ENCODE results near the gene TDRD1.
"Not testable (repeated sequence)": the region's sequence is repeated elsewhere in the genome, so short reads cannot be mapped to it uniquely, and the experiment has no call there.

Gene TDRD1

GRCh38 chr10:114179148-114179547 lies at the start of gene TDRD1:
Gene TDRD1, plus strand, starts transcription at chr10:114179353. Its CDS starts 8,479 bp downstream, at chr10:114187832.
- Histone ChIP-seq H3K27ac (ENCODE audit: low read length) (no peak within 1 kb of the TSS), H3K9me3 (ENCODE audit: insufficient read depth, low read depth, low read length) (no peaks in the 10 kb centered on the region), H3K4me3 (ENCODE audit: low read length) (no peak within 1 kb of the TSS), H3K9ac (ENCODE audit: low read depth, low read length) (no peak within 1 kb of the TSS), H3K4me1 (ENCODE audit: insufficient read depth, low read length) (no peaks in the 10 kb centered on the region), H3K36me3 (ENCODE audit: insufficient read depth, low read depth, low read length) (no peaks in the 10 kb centered on the region), H3K27me3 (ENCODE audit: insufficient read depth, low read length) (peaks cover 8% of the 10 kb centered on the region; the same call in 1 of the 2 replicates)

- Histone ChIP-seq H3K36me3 (ENCODE audit: insufficient read depth, low read depth, low read length) (peaks cover 84% of the 10 kb centered on the region), H3K27ac (ENCODE audit: low read length) (no peak overlapping the region), H3K27me3 (ENCODE audit: insufficient read depth, low read length) (no peaks in the 10 kb centered on the region), H3K9ac (ENCODE audit: low read depth, low read length) (no peak overlapping the region), H3K4me1 (ENCODE audit: insufficient read depth, low read length) (no peaks in the 10 kb centered on the region), H3K9me3 (ENCODE audit: insufficient read depth, low read depth, low read length) (no peaks in the 10 kb centered on the region), H3K4me3 (ENCODE audit: low read length) (no peak overlapping the region)
Measured at GRCh38 chr10:114131094-114131493, 48.1 kb upstream of the TDRD1 start.

- H3K36me3 ChIP-seq (ENCODE audit: insufficient read depth, low read depth, low read length), result peaks cover 63% of the 10 kb centered on the region
Measured at GRCh38 chr10:114135476-114135875, 43.7 kb upstream of the TDRD1 start.

GRCh38 chr10:114138581-114138980 lies 40.6 kb upstream of the TDRD1 start:
- Histone ChIP-seq H3K9me3 (ENCODE audit: insufficient read depth, low read depth, low read length) (no peaks in the 10 kb centered on the region), H3K27ac (ENCODE audit: low read length) (no peak overlapping the region), H3K4me1 (ENCODE audit: insufficient read depth, low read length) (no peaks in the 10 kb centered on the region), H3K27me3 (ENCODE audit: insufficient read depth, low read length) (no peaks in the 10 kb centered on the region), H3K9ac (ENCODE audit: low read depth, low read length) (no peak overlapping the region), H3K36me3 (ENCODE audit: insufficient read depth, low read depth, low read length) (peaks cover 62% of the 10 kb centered on the region), H3K4me3 (ENCODE audit: low read length) (no peak overlapping the region)

More at GRCh38 chr10:114135476-114135875, 43.7 kb upstream of the TDRD1 start:
- Histone ChIP-seq H3K4me3 (ENCODE audit: low read length) (no peak overlapping the region), H3K9me3 (ENCODE audit: insufficient read depth, low read depth, low read length) (no peaks in the 10 kb centered on the region), H3K27ac (ENCODE audit: low read length) (no peak overlapping the region), H3K27me3 (ENCODE audit: insufficient read depth, low read length) (no peaks in the 10 kb centered on the region), H3K4me1 (ENCODE audit: insufficient read depth, low read length) (no peaks in the 10 kb centered on the region), H3K9ac (ENCODE audit: low read depth, low read length) (no peak overlapping the region)

GRCh38 chr10:114140036-114140435 lies 39.1 kb upstream of the TDRD1 start:
- Histone ChIP-seq H3K27ac (ENCODE audit: low read length) (no peak overlapping the region), H3K4me3 (ENCODE audit: low read length) (no peak overlapping the region), H3K36me3 (ENCODE audit: insufficient read depth, low read depth, low read length) (peaks cover 57% of the 10 kb centered on the region), H3K27me3 (ENCODE audit: insufficient read depth, low read length) (no peaks in the 10 kb centered on the region), H3K9me3 (ENCODE audit: insufficient read depth, low read depth, low read length) (no peaks in the 10 kb centered on the region), H3K9ac (ENCODE audit: low read depth, low read length) (no peak overlapping the region), H3K4me1 (ENCODE audit: insufficient read depth, low read length) (no peaks in the 10 kb centered on the region)

GRCh38 chr10:114140827-114141226 lies 38.3 kb upstream of the TDRD1 start:
- H3K4me3 ChIP-seq (ENCODE audit: low read length); H3K27ac ChIP-seq (ENCODE audit: low read length); H3K9me3 ChIP-seq (ENCODE audit: insufficient read depth, low read depth, low read length); H3K27me3 ChIP-seq (ENCODE audit: insufficient read depth, low read length); H3K9ac ChIP-seq (ENCODE audit: low read depth, low read length); H3K4me1 ChIP-seq (ENCODE audit: insufficient read depth, low read length): not testable (repeated sequence)
- H3K36me3 ChIP-seq (ENCODE audit: insufficient read depth, low read depth, low read length), result peaks cover 55% of the 10 kb centered on the region

GRCh38 chr10:114142018-114142417 lies 37.1 kb upstream of the TDRD1 start:
- no peak overlapping the region for H3K27ac ChIP-seq (ENCODE audit: low read length)
- H3K27me3 ChIP-seq (ENCODE audit: insufficient read depth, low read length), result no peaks in the 10 kb centered on the region

GRCh38 chr10:114143160-114143559 lies 36.0 kb upstream of the TDRD1 start:
- no peak overlapping the region for H3K27ac ChIP-seq (ENCODE audit: low read length)
- H3K27me3 ChIP-seq (ENCODE audit: insufficient read depth, low read length), result no peaks in the 10 kb centered on the region
- no peak overlapping the region for H3K9ac ChIP-seq (ENCODE audit: low read depth, low read length)
- no peak overlapping the region for H3K4me3 ChIP-seq (ENCODE audit: low read length)
- H3K36me3 ChIP-seq (ENCODE audit: insufficient read depth, low read depth, low read length), result peaks cover 50% of the 10 kb centered on the region; the same call in 1 of the 2 replicates
- H3K4me1 ChIP-seq (ENCODE audit: insufficient read depth, low read length), result no peaks in the 10 kb centered on the region
- H3K9me3 ChIP-seq (ENCODE audit: insufficient read depth, low read depth, low read length), result no peaks in the 10 kb centered on the region

More at GRCh38 chr10:114142018-114142417, 37.1 kb upstream of the TDRD1 start:
- H3K4me3 ChIP-seq (ENCODE audit: low read length), result no peak overlapping the region
- no peaks in the 10 kb centered on the region for H3K9me3 ChIP-seq (ENCODE audit: insufficient read depth, low read depth, low read length)
- no peak overlapping the region for H3K9ac ChIP-seq (ENCODE audit: low read depth, low read length)
- H3K4me1 ChIP-seq (ENCODE audit: insufficient read depth, low read length), result no peaks in the 10 kb centered on the region
- peaks cover 45% of the 10 kb centered on the region; the same call in 1 of the 2 replicates for H3K36me3 ChIP-seq (ENCODE audit: insufficient read depth, low read depth, low read length)

GRCh38 chr10:114149476-114149875 lies 29.7 kb upstream of the TDRD1 start:
- H3K36me3 ChIP-seq (ENCODE audit: insufficient read depth, low read depth, low read length), result peaks cover 41% of the 10 kb centered on the region
- H3K9ac ChIP-seq (ENCODE audit: low read depth, low read length); H3K9me3 ChIP-seq (ENCODE audit: insufficient read depth, low read depth, low read length); H3K27ac ChIP-seq (ENCODE audit: low read length); H3K4me1 ChIP-seq (ENCODE audit: insufficient read depth, low read length); H3K27me3 ChIP-seq (ENCODE audit: insufficient read depth, low read length); H3K4me3 ChIP-seq (ENCODE audit: low read length): not testable (repeated sequence)

GRCh38 chr10:114151486-114151885 lies 27.7 kb upstream of the TDRD1 start:
- H3K4me3 ChIP-seq (ENCODE audit: low read length), result no peak overlapping the region
- no peak overlapping the region for H3K27ac ChIP-seq (ENCODE audit: low read length)
- H3K9me3 ChIP-seq (ENCODE audit: insufficient read depth, low read depth, low read length), result no peaks in the 10 kb centered on the region
- H3K9ac ChIP-seq (ENCODE audit: low read depth, low read length), result no peak overlapping the region
- H3K36me3 ChIP-seq (ENCODE audit: insufficient read depth, low read depth, low read length), result peaks cover 33% of the 10 kb centered on the region
- H3K4me1 ChIP-seq (ENCODE audit: insufficient read depth, low read length), result no peaks in the 10 kb centered on the region
- no peaks in the 10 kb centered on the region for H3K27me3 ChIP-seq (ENCODE audit: insufficient read depth, low read length)

- H3K36me3 ChIP-seq (ENCODE audit: insufficient read depth, low read depth, low read length), result peaks cover 37% of the 10 kb centered on the region
- no peak overlapping the region for H3K27ac ChIP-seq (ENCODE audit: low read length)
- no peaks in the 10 kb centered on the region for H3K27me3 ChIP-seq (ENCODE audit: insufficient read depth, low read length)
- H3K4me3 ChIP-seq (ENCODE audit: low read length), result no peak overlapping the region
- H3K4me1 ChIP-seq (ENCODE audit: insufficient read depth, low read length), result no peaks in the 10 kb centered on the region
- no peak overlapping the region for H3K9ac ChIP-seq (ENCODE audit: low read depth, low read length)
- no peaks in the 10 kb centered on the region for H3K9me3 ChIP-seq (ENCODE audit: insufficient read depth, low read depth, low read length)
Measured at GRCh38 chr10:114151892-114152291, 27.3 kb upstream of the TDRD1 start.

- Histone ChIP-seq H3K27ac (ENCODE audit: low read length) (no peak overlapping the region), H3K4me3 (ENCODE audit: low read length) (no peak overlapping the region), H3K9ac (ENCODE audit: low read depth, low read length) (no peak overlapping the region), H3K9me3 (ENCODE audit: insufficient read depth, low read depth, low read length) (no peaks in the 10 kb centered on the region), H3K4me1 (ENCODE audit: insufficient read depth, low read length) (no peaks in the 10 kb centered on the region), H3K36me3 (ENCODE audit: insufficient read depth, low read depth, low read length) (peaks cover 35% of the 10 kb centered on the region), H3K27me3 (ENCODE audit: insufficient read depth, low read length) (no peaks in the 10 kb centered on the region)
Measured at GRCh38 chr10:114157912-114158311, 21.2 kb upstream of the TDRD1 start.
